ENCODE results near the gene SORD.
A peak's percentile ranks its signal among the peaks of the same experiment; 100 is the strongest.

The SORD gene

DNA sequence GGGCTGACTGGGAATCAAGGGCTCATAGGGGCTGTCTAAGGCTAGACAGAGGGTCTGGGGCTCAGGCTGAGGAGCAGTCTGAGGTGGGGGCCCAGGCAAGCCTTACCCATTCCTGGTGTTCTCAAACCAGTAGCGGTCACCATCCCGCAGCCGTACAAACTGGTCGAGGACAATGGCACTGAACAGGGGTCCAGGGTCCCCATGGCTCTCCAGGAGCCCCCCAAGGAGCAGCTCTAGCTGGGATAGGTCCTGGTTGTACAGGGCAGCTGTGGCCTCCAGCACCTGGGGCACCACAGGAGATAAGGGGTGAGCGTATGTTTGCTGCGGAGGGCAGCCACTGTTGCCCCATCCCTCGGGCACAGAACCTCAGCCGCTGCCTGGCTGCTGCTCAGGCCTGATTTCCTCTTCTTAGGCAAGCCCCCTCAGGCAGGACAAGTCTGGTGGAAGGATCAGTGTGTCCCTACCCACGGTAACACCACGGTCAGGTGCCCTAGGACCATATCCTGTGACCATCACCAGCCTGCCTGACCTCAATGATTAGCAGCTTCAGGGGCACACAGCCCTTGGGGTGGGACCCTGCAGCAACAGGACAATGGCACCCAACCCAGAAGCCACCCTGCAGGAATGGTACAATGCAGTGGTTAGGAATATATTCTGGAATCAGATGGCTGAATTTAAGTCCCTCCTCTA lies 85.1 kb downstream of the SORD start:
- Histone ChIP-seq H3K36me3 (ENCODE audit: control insufficient read depth, insufficient read depth, low read length) (no peaks in the 10 kb centered on the region), H3K9ac (ENCODE audit: low read length) (no peak overlapping the region), H3K27me3 (ENCODE audit: control insufficient read depth, insufficient read depth, low read length) (peaks cover 42% of the 10 kb centered on the region)

DNA sequence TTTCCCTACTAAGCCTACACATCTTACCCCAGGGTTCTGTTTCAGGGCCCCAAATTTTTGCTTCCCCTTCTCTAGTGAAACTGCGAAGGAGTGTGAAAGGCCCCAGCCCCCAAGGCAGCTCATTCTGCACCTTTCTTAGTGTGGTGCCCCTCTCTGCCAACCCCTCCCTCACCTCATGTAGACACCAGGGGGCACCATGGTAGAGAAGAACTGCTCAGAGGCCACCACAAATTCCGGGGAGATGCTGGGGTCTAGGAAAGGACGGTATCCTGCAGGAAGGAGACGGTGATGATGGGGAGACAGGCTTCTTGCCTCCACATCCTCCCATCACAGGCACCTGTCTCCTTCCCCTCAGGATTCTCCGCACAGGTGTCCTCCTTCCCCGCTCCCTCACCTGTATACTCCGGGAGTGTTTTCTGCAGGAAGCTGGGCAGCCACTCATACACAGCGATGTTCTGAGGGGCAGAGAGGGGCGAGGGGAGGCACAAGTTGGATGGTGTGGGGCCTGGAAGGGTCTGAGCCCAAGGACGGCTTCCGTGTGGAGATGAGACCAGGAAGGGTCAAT lies 87.3 kb downstream of the SORD start:
- H3K4me3 ChIP-seq (ENCODE audit: low read length), result no peak overlapping the region
- no peaks in the 10 kb centered on the region for H3K36me3 ChIP-seq (ENCODE audit: control insufficient read depth, insufficient read depth, low read length)
- no peaks in the 10 kb centered on the region for H3K9me3 ChIP-seq (ENCODE audit: control insufficient read depth, low read length)
- peaks cover 36% of the 10 kb centered on the region for H3K4me1 ChIP-seq (ENCODE audit: control insufficient read depth, insufficient read depth, low read length)
- no peak overlapping the region for H3K9ac ChIP-seq (ENCODE audit: low read length)
- peaks cover 65% of the 10 kb centered on the region for H3K27me3 ChIP-seq (ENCODE audit: control insufficient read depth, insufficient read depth, low read length)

More for the DNA sequence above, 85.1 kb downstream of the SORD start:
- Histone ChIP-seq H3K4me1 (ENCODE audit: control insufficient read depth, insufficient read depth, low read length) (peaks cover 35% of the 10 kb centered on the region), H3K9me3 (ENCODE audit: control insufficient read depth, low read length) (no peaks in the 10 kb centered on the region), H3K4me3 (ENCODE audit: low read length) (no peak overlapping the region)

DNA sequence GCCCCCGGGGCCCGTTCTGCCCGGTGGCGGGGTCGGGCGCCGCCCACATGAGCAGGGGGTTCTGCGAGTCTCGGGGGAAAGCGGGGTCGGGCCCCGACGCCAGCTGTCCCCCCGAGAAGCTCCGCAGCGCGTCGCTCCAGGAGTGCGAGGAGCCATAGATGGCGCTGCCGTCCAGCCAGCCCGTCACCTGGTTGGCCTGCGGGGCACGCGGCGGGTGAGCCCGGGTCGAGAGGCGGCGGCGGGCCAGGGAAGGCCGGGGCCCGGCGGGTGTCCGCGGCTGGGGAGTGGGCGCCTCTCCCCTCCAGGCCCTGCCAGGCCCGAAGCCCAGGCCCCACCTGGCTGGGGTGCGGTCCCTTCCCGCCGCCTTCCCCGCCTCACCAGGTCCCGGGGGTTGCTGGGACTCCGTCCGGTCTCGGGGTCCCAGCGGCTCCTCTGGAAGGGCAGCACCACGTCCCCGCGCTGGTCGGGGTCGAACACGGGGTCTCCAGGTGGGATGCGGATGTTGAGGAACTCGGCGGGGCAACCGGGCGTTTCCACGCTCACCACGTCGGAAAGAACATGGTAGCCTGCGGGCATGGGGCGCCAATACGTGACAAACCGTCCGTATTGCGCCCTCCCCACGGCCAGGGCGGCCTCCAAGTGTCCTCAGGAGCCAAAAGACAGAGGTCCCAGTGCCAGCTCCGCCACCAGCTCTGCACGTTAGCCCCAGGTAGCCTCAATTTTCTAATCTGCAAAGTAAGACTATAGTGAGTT lies 88.6 kb downstream of the SORD start:
- no peak overlapping the region for H3K4me3 ChIP-seq (ENCODE audit: low read length)

DNA sequence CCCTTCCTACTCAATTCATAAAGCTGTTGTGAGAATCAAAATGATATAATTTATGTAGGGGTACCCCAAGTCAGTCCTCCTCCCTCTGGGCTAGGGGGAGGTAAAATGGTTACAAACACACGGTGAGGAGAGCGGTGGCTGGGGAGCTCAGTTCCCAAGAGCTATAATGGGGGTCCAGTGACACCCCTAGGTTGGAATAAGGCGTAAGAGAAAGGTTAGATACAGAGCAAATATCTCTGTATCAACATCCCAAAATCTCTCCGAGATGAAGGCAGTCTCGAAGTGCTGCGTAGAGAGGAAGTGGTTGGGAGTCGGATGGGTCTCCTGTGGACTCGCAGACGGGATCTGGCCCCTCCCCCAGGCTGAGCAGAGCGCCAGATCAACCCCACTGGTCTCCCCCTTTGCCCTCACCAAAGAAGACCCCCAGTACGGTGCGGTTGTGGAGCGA lies 89.2 kb downstream of the SORD start:
- H3K27me3 ChIP-seq (ENCODE audit: control insufficient read depth, insufficient read depth, low read length), result peaks cover 79% of the 10 kb centered on the region
- no peak overlapping the region for H3K4me3 ChIP-seq (ENCODE audit: low read length)
- H3K36me3 ChIP-seq (ENCODE audit: control insufficient read depth, insufficient read depth, low read length), result no peaks in the 10 kb centered on the region
- no peaks in the 10 kb centered on the region for H3K9me3 ChIP-seq (ENCODE audit: control insufficient read depth, low read length)
- peaks cover 43% of the 10 kb centered on the region for H3K4me1 ChIP-seq (ENCODE audit: control insufficient read depth, insufficient read depth, low read length)
- H3K9ac ChIP-seq (ENCODE audit: low read length), result peak overlapping the region; percentile 5

More for the DNA sequence above, 88.6 kb downstream of the SORD start:
- Histone ChIP-seq H3K9me3 (ENCODE audit: control insufficient read depth, low read length) (no peaks in the 10 kb centered on the region), H3K36me3 (ENCODE audit: control insufficient read depth, insufficient read depth, low read length) (no peaks in the 10 kb centered on the region), H3K4me1 (ENCODE audit: control insufficient read depth, insufficient read depth, low read length) (peaks cover 37% of the 10 kb centered on the region), H3K9ac (ENCODE audit: low read length) (no peak overlapping the region), H3K27me3 (ENCODE audit: control insufficient read depth, insufficient read depth, low read length) (peaks cover 77% of the 10 kb centered on the region)

DNA sequence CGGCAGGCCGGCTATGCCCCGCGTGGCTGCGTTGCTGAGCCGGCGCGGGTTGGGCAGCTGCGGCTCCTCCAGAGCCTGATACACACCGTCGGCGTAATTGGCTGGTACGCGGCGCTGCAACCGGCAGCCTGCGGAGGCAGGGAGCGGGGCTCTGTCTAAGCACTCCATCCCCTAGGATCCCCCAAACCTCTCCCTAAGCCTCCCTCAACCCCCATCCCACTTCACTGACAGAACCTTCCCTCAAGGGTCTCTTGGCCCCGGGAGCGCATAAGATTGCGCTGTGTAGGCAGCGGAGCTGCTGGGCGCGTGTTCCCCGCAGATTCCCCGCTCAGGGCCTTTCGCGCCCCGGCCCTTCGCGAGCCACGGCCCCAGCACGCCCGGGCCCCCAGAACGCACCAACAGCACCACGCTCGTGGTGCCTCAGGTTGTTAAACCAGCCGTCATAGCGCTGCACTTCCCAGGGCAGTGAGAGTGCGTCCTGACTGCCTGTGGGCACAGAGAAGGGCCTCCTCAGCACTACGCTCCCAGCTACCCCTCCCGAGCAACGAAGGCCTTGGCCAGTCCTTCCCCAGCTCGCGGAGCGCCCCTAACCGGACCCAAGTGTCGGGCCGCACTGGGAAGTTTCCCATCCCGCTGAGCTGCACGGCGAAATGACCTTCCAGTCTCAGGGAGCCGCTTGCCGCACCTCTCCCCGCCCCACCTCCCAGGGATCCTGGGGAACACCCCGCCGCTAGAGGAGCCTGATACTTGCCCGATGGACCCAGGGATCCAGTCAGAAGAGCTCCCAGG lies 89.8 kb downstream of the SORD start:
- Histone ChIP-seq H3K9me3 (ENCODE audit: control insufficient read depth, low read length) (no peaks in the 10 kb centered on the region), H3K4me1 (ENCODE audit: control insufficient read depth, insufficient read depth, low read length) (peaks cover 49% of the 10 kb centered on the region), H3K27me3 (ENCODE audit: control insufficient read depth, insufficient read depth, low read length) (peaks cover 85% of the 10 kb centered on the region), H3K4me3 (ENCODE audit: low read length) (no peak overlapping the region), H3K36me3 (ENCODE audit: control insufficient read depth, insufficient read depth, low read length) (no peaks in the 10 kb centered on the region), H3K9ac (ENCODE audit: low read length) (peak overlapping the region; percentile 5)

DNA sequence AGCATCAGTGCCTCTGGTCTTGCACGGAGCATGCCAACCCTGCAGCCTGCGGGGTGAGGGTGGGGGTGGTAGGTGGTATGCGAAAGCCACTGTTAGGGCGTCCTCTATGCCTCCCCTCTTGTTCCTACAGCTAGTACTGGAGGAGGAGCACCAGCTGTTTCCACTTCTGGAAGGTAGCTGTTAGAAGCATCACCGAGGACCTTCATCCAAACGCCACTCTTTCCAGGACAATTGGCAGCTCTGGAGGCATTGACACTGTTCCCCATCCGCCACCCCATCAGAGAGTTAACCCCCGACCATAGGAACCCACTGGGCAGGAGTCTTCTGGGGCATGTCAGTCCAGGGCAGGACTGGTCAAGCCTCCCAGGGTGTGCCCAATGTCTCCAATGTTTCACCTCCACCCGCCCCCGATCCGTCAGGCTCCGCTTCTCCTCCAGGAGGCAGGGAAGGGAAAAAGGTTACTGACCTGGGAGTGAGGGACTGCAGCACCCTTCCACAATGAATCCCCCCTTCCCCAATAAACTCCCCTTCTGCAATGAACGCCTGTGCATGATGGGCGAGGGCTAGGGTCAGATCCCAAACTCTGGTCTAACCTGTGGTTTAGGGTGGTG lies 90.5 kb downstream of the SORD start:
- Histone ChIP-seq H3K9me3 (ENCODE audit: control insufficient read depth, low read length) (no peaks in the 10 kb centered on the region), H3K9ac (ENCODE audit: low read length) (peak overlapping the region; percentile 5), H3K27me3 (ENCODE audit: control insufficient read depth, insufficient read depth, low read length) (peaks cover 81% of the 10 kb centered on the region), H3K4me3 (ENCODE audit: low read length) (no peak overlapping the region), H3K4me1 (ENCODE audit: control insufficient read depth, insufficient read depth, low read length) (peaks cover 50% of the 10 kb centered on the region), H3K36me3 (ENCODE audit: control insufficient read depth, insufficient read depth, low read length) (no peaks in the 10 kb centered on the region)

DNA sequence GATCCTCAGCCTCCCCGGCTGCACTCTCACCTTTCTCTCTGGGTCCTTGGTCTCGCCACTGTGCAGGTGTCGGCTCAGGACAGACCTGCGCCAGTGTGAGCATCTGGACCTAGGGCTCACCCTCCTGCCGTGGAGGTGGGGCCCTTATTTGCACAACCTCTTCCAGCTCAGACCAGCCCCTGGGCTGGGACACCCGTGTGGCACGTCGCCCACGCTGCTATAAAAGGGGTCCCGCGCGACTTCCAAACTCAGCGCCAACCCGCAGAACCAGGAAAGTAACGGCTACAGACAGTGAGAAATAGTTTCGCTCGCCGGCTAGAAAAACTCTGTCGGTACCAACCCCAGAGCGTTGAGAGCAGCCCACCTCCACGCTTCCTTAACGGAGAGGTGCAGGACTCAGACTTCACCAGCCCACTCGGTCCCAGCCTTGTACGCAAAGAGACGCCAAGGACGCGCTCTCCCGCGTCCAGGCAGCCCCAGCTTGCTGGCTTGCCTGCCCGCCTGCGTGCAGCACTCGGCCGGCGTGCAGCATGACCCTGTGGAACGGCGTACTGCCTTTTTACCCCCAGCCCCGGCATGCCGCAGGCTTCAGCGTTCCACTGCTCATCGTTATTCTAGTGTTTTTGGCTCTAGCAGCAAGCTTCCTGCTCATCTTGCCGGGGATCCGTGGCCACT lies 91.2 kb downstream of the SORD start, which contains the start of the genes DUOX2 and DUOXA2:
Gene DUOX2 (minus strand): TSS at position 97 of the 675 bp plus-strand sequence. CDS start 761 bp downstream, outside the sequence.
Gene DUOXA2 (plus strand): TSS at position 251 of the 675 bp plus-strand sequence. CDS start 280 bp downstream, at position 531.
- peak within 1 kb of the TSS; percentile 5 for H3K9ac ChIP-seq (ENCODE audit: low read length)
- no peaks in the 10 kb centered on the region for H3K9me3 ChIP-seq (ENCODE audit: control insufficient read depth, low read length)
- no peaks in the 10 kb centered on the region for H3K36me3 ChIP-seq (ENCODE audit: control insufficient read depth, insufficient read depth, low read length)
- peaks cover 50% of the 10 kb centered on the region for H3K4me1 ChIP-seq (ENCODE audit: control insufficient read depth, insufficient read depth, low read length)
- H3K4me3 ChIP-seq (ENCODE audit: low read length), result no peak within 1 kb of the TSS
- peaks cover 81% of the 10 kb centered on the region for H3K27me3 ChIP-seq (ENCODE audit: control insufficient read depth, insufficient read depth, low read length)

DNA sequence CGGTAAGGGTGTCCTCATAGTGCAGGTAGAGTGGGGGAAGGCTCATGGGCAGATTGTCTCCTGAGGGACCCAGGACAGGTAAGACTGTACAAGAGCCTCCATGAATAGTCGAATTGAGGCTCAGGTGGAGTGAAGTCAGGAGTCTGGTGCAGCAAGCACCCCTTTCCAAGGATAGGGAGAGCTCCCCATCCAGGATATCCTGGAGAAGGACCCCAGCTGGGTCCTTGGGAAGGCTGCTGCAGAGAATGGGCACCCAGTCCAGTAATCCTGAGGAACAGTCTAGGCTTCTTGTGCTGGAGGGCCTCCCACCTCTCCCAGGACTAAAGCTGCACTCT lies 91.7 kb downstream of the SORD start:
- no peak overlapping the region for H3K4me3 ChIP-seq (ENCODE audit: low read length)
- peaks cover 50% of the 10 kb centered on the region for H3K4me1 ChIP-seq (ENCODE audit: control insufficient read depth, insufficient read depth, low read length)
- H3K9ac ChIP-seq (ENCODE audit: low read length), result no peak overlapping the region
- no peaks in the 10 kb centered on the region for H3K9me3 ChIP-seq (ENCODE audit: control insufficient read depth, low read length)
- no peaks in the 10 kb centered on the region for H3K36me3 ChIP-seq (ENCODE audit: control insufficient read depth, insufficient read depth, low read length)
- peaks cover 77% of the 10 kb centered on the region for H3K27me3 ChIP-seq (ENCODE audit: control insufficient read depth, insufficient read depth, low read length)

DNA sequence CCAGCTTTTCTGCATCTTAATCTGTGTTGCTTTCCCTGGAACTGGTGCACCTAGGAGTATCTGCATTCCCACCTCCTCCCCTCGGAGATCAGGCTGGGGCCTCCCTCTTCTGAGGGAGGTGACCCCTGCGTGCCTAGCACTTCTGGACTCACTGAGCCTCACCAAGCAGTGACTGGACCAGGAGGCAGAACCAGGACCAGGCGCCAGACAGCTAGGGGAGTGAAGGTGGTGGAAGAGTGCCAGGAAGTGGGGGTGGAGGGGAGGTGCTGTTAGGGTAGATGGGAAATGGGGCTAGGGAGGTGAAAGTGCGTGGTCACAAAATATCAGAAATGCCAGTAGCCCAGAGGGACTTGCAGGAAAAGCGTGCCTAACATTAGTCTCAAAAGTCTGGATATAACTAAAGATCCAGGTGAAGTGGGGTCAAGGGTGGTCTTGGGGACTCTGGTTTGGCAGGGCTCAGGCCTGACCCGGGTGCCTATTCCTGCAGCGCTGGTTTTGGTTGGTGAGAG lies 92.4 kb downstream of the SORD start:
- H3K36me3 ChIP-seq (ENCODE audit: control insufficient read depth, insufficient read depth, low read length), result no peaks in the 10 kb centered on the region
- no peak overlapping the region for H3K9ac ChIP-seq (ENCODE audit: low read length)
- H3K9me3 ChIP-seq (ENCODE audit: control insufficient read depth, low read length), result no peaks in the 10 kb centered on the region
- peaks cover 70% of the 10 kb centered on the region for H3K27me3 ChIP-seq (ENCODE audit: control insufficient read depth, insufficient read depth, low read length)
- H3K4me3 ChIP-seq (ENCODE audit: low read length), result no peak overlapping the region
- peaks cover 50% of the 10 kb centered on the region for H3K4me1 ChIP-seq (ENCODE audit: control insufficient read depth, insufficient read depth, low read length)

DNA sequence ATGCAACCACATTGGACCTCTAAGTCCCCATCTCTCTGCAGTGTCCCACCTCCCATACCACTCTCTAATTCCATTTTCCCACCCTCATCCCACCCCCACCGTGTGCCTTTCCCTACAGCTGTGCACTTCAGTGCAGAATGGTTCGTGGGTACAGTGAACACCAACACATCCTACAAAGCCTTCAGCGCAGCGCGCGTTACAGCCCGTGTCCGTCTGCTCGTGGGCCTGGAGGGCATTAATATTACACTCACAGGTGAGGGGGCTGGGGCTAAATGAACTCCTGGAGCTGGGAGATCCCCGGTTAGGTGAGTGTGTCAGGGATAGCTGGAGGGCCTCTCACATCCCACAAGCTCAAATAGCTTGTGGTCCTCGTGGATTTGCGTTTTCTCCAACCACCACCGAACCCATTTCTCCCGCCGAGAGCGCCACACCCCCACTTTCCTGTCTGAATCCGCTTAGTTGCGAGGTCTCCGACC lies 93.0 kb downstream of the SORD start:
- H3K27me3 ChIP-seq (ENCODE audit: control insufficient read depth, insufficient read depth, low read length), result peaks cover 67% of the 10 kb centered on the region
- no peak overlapping the region for H3K4me3 ChIP-seq (ENCODE audit: low read length)
- H3K36me3 ChIP-seq (ENCODE audit: control insufficient read depth, insufficient read depth, low read length), result no peaks in the 10 kb centered on the region
- H3K9me3 ChIP-seq (ENCODE audit: control insufficient read depth, low read length), result no peaks in the 10 kb centered on the region
- no peak overlapping the region for H3K9ac ChIP-seq (ENCODE audit: low read length)
- H3K4me1 ChIP-seq (ENCODE audit: control insufficient read depth, insufficient read depth, low read length), result peaks cover 50% of the 10 kb centered on the region
